Fibroblast of lung (primary cell): Measurements from ENCODE around the gene WEE1. TPM values are rescaled to one million over a fixed set of nuclear protein-coding genes. Genes with fewer than 3 reads are reported as not detected.

Source experiments
- DNase-seq, 2 donors: peaks; one replicate each; pipeline versions ENCODE4 v3.0.0 to v3.0.0-alpha.2; 2010; ENCODE audit warnings: low read depth in 2 of 2
- H2AFZ ChIP-seq: 2 replicates; pipeline ENCODE4 v1.5.1; 2012; ENCODE audit warnings: low read length, control low read depth, inconsistent platforms
- H3K27ac ChIP-seq: 2 replicates; pipeline ENCODE4 v1.5.1; 2011; ENCODE audit warnings: low read length, control low read depth; ENCODE audit not compliant: insufficient read depth
- H3K27me3 ChIP-seq: 2 replicates; pipeline ENCODE4 v1.5.1; 2011; ENCODE audit warnings: mild to moderate bottlenecking, low read length; ENCODE audit not compliant: control insufficient read depth, insufficient read depth
- H3K36me3 ChIP-seq: 2 replicates; pipeline ENCODE4 v1.5.1; 2011; ENCODE audit warnings: low read length; ENCODE audit not compliant: control insufficient read depth, insufficient read depth
- H3K4me1 ChIP-seq: 2 replicates; pipeline ENCODE4 v1.5.1; 2011; ENCODE audit warnings: low read length; ENCODE audit not compliant: control insufficient read depth, insufficient read depth; ENCODE audit errors: extremely low read depth
- H3K4me2 ChIP-seq: 2 replicates; pipeline ENCODE4 v1.5.1; 2011; ENCODE audit warnings: low read length, control low read depth; ENCODE audit not compliant: insufficient read depth; ENCODE audit errors: extremely low read depth
- H3K4me3 ChIP-seq, 4 experiments: fragments of 200-600 bp in 1 of 4; sonication (generic) in 1 of 4; replicated peaks in 1 of 4; 2 replicates each; pipeline ENCODE4 v1.5.1; 2011 to 2016; ENCODE audit warnings: low read length in 4 of 4, low read depth in 3 of 4, mild to moderate bottlenecking in 3 of 4, control low read depth in 2 of 4, inconsistent platforms in 1 of 4, mixed read lengths in 1 of 4; ENCODE audit not compliant: insufficient read depth in 1 of 4; ENCODE audit errors: control extremely low read depth in 1 of 4
- H3K79me2 ChIP-seq: 2 replicates; pipeline ENCODE4 v1.5.1; 2012; ENCODE audit warnings: mild to moderate bottlenecking, low read length, inconsistent platforms; ENCODE audit not compliant: control insufficient read depth, insufficient read depth
- H3K9ac ChIP-seq: 2 replicates; pipeline ENCODE4 v1.5.1; 2011; ENCODE audit warnings: mild to moderate bottlenecking, low read length, control low read depth; ENCODE audit not compliant: insufficient read depth
- H3K9me3 ChIP-seq: 2 replicates; pipeline ENCODE4 v1.5.1; 2012; ENCODE audit warnings: low read depth, low read length; ENCODE audit not compliant: control insufficient read depth, insufficient read depth
- H4K20me1 ChIP-seq: 2 replicates; pipeline ENCODE4 v1.5.1; 2011; ENCODE audit warnings: low read length; ENCODE audit not compliant: control insufficient read depth, insufficient read depth; ENCODE audit errors: extremely low read depth
- EZH2 ChIP-seq: IDR thresholded peaks from 2 replicates; pipeline ENCODE4 v1.5.1; 2012; ENCODE audit warnings: low read length, control low read depth, mild to moderate bottlenecking; ENCODE audit errors: missing control alignments
- polyA plus RNA-seq, 2 donors: library from polyadenylated mRNA; depleted of rRNA in 1 of 2; stranded (reverse) in 1 of 2; unstranded in 1 of 2; fragments of >200 nt; gene quantifications; 2 replicates each; pipeline ENCODE4 v1.2.1, GENCODE V29; 2011 to 2012; ENCODE audit warnings: missing spikeins in 1 of 2
- total RNA-seq: library from RNA; depleted of rRNA; stranded (reverse); fragments of >200 nt; gene quantifications from 2 replicates; pipeline ENCODE4 v1.2.1, GENCODE V29; 2014
- TF ChIP-seq, protein P1 (sequence below), 2 donors: IDR thresholded peaks in 1 of 2; conservative IDR thresholded peaks in 1 of 2; 1 replicate in 1 of 2; 2 replicates in 1 of 2; pipeline ENCODE4 v1.5.1; 2011 to 2012; ENCODE audit warnings: low read length in 2 of 2, control low read depth in 1 of 2, inconsistent platforms in 1 of 2, low read depth in 1 of 2, mild to moderate bottlenecking in 1 of 2

Gene WEE1
- total and polyA plus RNA-seq, 2 donors (not counting 1 experiment from before 2014, with no cell fraction given) = 55.2 to 77.5 TPM

DNA sequence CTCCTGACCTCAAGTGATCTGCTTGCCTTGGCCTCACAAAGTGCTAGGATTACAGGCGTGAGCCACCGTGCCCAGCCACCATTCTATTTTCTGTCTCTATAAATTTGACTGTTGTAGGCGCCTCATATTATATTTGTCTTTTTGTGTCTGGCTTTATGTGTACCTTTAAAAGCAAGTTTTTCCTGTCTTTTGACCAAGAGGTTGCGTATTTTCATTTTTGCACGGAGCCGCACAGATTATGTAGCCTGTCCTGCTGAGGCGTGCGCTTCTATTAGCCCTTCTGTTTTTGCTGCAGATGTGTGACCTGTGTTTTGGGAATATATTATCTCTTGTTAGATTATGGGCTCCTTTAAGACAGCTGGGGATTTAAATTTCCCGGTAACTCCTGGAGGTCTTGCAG is 40.4 kb upstream of the WEE1 start:
- Histone ChIP-seq H4K20me1 (no peaks in the 10 kb centered on the region), H3K36me3 (no peaks in the 10 kb centered on the region), H2AFZ (no peak overlapping the region), H3K4me3 (no peak overlapping the region), H3K9ac (no peak overlapping the region), H3K4me2 (peak overlapping the region; percentile 45), H3K27ac (no peak overlapping the region), H3K27me3 (no peaks in the 10 kb centered on the region), H3K4me1 (peaks cover 6% of the 10 kb centered on the region), H3K79me2 (no peaks in the 10 kb centered on the region), H3K9me3 (no peaks in the 10 kb centered on the region)
- no peak for DNase-seq
- no peak for TF ChIP-seq EZH2
- TF ChIP-seq, protein P1, sequence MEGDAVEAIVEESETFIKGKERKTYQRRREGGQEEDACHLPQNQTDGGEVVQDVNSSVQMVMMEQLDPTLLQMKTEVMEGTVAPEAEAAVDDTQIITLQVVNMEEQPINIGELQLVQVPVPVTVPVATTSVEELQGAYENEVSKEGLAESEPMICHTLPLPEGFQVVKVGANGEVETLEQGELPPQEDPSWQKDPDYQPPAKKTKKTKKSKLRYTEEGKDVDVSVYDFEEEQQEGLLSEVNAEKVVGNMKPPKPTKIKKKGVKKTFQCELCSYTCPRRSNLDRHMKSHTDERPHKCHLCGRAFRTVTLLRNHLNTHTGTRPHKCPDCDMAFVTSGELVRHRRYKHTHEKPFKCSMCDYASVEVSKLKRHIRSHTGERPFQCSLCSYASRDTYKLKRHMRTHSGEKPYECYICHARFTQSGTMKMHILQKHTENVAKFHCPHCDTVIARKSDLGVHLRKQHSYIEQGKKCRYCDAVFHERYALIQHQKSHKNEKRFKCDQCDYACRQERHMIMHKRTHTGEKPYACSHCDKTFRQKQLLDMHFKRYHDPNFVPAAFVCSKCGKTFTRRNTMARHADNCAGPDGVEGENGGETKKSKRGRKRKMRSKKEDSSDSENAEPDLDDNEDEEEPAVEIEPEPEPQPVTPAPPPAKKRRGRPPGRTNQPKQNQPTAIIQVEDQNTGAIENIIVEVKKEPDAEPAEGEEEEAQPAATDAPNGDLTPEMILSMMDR (conservative IDR thresholded peaks at IDR 0.05 in 1 of 2, IDR thresholded peaks at IDR 0.05 in 1 of 2; ENCODE audit: low read depth in 1 of 2, low read length in 2 of 2) = no peak

DNA sequence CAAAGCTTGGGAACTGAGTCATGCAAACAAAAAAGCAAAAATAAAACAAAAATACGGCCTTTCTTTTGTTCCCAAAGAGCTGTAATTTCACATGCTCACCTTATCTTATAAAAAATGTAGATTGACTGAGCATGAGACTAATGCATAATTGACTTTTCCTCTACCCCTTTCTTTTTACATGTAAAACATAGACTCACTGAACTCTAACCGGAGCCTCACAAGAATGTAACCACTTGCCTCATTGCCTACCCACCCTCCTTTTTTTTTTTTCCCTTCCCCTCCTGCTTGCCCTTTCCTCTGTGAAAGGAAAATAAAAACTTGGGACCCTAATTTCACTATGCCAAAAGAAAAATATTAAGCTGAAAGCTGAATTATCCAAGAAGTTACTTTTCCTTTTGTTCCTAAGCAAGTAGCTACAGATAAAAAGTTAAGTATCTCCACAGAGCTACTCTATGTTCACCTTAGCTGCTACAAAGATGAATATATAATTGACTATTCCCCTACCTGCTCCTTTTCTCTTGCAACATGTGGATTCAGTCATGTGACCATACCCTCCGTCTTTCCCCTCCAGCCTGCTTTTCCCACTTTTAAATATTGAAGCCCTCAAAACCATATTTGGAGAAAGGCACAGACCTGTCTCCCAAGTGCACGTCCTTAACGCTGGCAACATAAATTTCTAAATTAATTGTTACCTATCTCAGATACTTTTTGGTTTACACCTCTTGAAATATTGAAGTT is 39.6 kb upstream of the WEE1 start:
- DNase-seq = peak in 1 of 2 donors; percentile 73
- peak overlapping the region; percentile 45 for H3K4me2 ChIP-seq
- no peaks in the 10 kb centered on the region for H3K9me3 ChIP-seq
- no peaks in the 10 kb centered on the region for H4K20me1 ChIP-seq
- H3K27ac ChIP-seq = no peak overlapping the region
- TF ChIP-seq, protein P1 (conservative IDR thresholded peaks at IDR 0.05 in 1 of 2, IDR thresholded peaks at IDR 0.05 in 1 of 2; ENCODE audit: low read depth in 1 of 2, low read length in 2 of 2) = no peak
- no peak for TF ChIP-seq EZH2
- no peaks in the 10 kb centered on the region for H3K79me2 ChIP-seq
- H2AFZ ChIP-seq = peak overlapping the region; percentile 1
- peaks cover 6% of the 10 kb centered on the region for H3K4me1 ChIP-seq
- H3K4me3 ChIP-seq = no peak overlapping the region
- no peak overlapping the region for H3K9ac ChIP-seq
- no peaks in the 10 kb centered on the region for H3K36me3 ChIP-seq
- H3K27me3 ChIP-seq = no peaks in the 10 kb centered on the region

DNA sequence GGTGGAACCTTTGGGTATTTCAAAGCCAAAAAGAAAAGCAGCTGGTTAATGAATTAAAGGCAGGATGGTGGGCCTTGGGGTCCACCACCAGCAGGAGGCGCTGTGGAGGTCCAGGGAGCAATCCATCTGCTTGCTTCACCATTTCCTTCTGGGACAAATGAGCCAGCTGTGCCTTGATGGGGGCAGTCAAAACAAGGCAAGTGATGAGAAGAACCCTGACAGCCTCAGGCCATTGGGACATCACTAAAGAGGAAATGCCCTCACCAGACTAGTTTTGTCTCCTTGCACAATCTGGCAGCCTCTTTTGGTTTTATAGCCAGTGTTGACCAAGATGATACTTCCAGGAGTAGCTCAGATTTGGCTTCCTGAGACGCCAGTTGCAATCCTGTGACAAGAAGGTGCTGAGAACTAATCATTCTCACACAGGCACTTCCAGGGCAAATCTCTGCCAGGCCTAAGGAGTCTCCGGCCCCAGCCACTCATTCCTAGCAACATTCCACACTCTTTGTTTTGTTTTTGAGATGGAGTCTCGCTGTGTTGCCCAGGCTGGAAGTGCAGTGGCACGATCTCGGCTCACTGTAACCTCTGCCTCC is 38.2 kb upstream of the WEE1 start:
- Histone ChIP-seq H2AFZ (no peak overlapping the region), H3K9ac (no peak overlapping the region), H4K20me1 (no peaks in the 10 kb centered on the region), H3K36me3 (no peaks in the 10 kb centered on the region), H3K27ac (no peak overlapping the region), H3K79me2 (no peaks in the 10 kb centered on the region), H3K4me1 (no peaks in the 10 kb centered on the region), H3K27me3 (no peaks in the 10 kb centered on the region), H3K9me3 (no peaks in the 10 kb centered on the region), H3K4me3 (no peak overlapping the region), H3K4me2 (no peak overlapping the region)
- TF ChIP-seq, protein P1 (conservative IDR thresholded peaks at IDR 0.05 in 1 of 2, IDR thresholded peaks at IDR 0.05 in 1 of 2; ENCODE audit: low read depth in 1 of 2, low read length in 2 of 2) = peak; percentile 70 to 81
- no peak for TF ChIP-seq EZH2
- peak; percentile 13 to 77 for DNase-seq
